Loucy (cell line): Measurements from ENCODE around the gene DIP2A.
A peak's percentile ranks its signal among the peaks of the same experiment; 100 is the strongest.

Source experiments
- H2AFZ ChIP-seq: fragments of 200-600 bp; sonication (generic); 2 replicates; pipeline ENCODE4 v1.6.0; 2016; ENCODE audit warnings: antibody characterized with exemption, mild to moderate bottlenecking, low read length, moderate library complexity
- H3F3A ChIP-seq: fragments of 200-600 bp; 2 replicates; pipeline ENCODE4 v1.6.0; 2016; ENCODE audit warnings: antibody characterized with exemption, low read depth, mild to moderate bottlenecking
- H3K27me3 ChIP-seq: fragments of 200-600 bp; sonication (generic); 2 replicates; pipeline ENCODE4 v1.6.1; 2014; ENCODE audit warnings: low read length, mild to moderate bottlenecking; ENCODE audit not compliant: insufficient read depth, poor library complexity, severe bottlenecking
- H3K36me3 ChIP-seq: fragments of 200-600 bp; sonication (generic); 2 replicates; pipeline ENCODE4 v1.6.1; 2016; ENCODE audit warnings: low read length; ENCODE audit not compliant: insufficient read depth
- H3K4me1 ChIP-seq: fragments of 200-600 bp; sonication (generic); 2 replicates; pipeline ENCODE4 v1.5.1; 2014; ENCODE audit warnings: low read length, mild to moderate bottlenecking; ENCODE audit not compliant: insufficient read depth, poor library complexity, severe bottlenecking
- H3K4me2 ChIP-seq: fragments of 200-600 bp; sonication (generic); 2 replicates; pipeline ENCODE4 v1.6.0; 2014; ENCODE audit warnings: antibody characterized with exemption, low read length, low read depth, mild to moderate bottlenecking; ENCODE audit not compliant: poor library complexity, severe bottlenecking
- H3K4me3 ChIP-seq: fragments of 200-600 bp; sonication (generic); 2 replicates; pipeline ENCODE4 v1.5.1; 2014; ENCODE audit warnings: low read length, mild to moderate bottlenecking, mixed read lengths; ENCODE audit not compliant: poor library complexity, severe bottlenecking
- H3K79me2 ChIP-seq: fragments of 200-600 bp; sonication (generic); 2 replicates; pipeline ENCODE4 v1.6.1; 2014; ENCODE audit warnings: low read length; ENCODE audit not compliant: insufficient read depth
- H3K9ac ChIP-seq: fragments of 200-600 bp; sonication (generic); 2 replicates; pipeline ENCODE4 v1.6.0; 2014; ENCODE audit warnings: mild to moderate bottlenecking, low read depth, low read length, moderate library complexity; ENCODE audit not compliant: poor library complexity, severe bottlenecking
- H3K9me2 ChIP-seq: fragments of 200-600 bp; sonication (generic); replicated peaks from 2 replicates; pipeline ENCODE4 v1.6.1; 2016; ENCODE audit warnings: low read depth, low read length, mixed read lengths
- H3K9me3 ChIP-seq: fragments of 200-600 bp; sonication (generic); 2 replicates; pipeline ENCODE4 v1.6.1; 2014; ENCODE audit warnings: mild to moderate bottlenecking, antibody characterized with exemption, low read length, low read depth; ENCODE audit not compliant: insufficient read depth
- H4K20me1 ChIP-seq: fragments of 200-600 bp; sonication (generic); 2 replicates; pipeline ENCODE4 v1.6.0; 2014; ENCODE audit warnings: antibody characterized with exemption, low read length, mild to moderate bottlenecking; ENCODE audit not compliant: insufficient read depth, poor library complexity, severe bottlenecking
- EZH2phosphoT487 ChIP-seq: fragments of 200-600 bp; IDR thresholded peaks from 2 replicates; pipeline ENCODE4 v1.6.1; 2018; ENCODE audit warnings: antibody characterized with exemption, mild to moderate bottlenecking, moderate library complexity, borderline replicate concordance
- TF ChIP-seq, protein P1 (sequence below): fragments of 200-600 bp; sonication (generic); conservative IDR thresholded peaks from 2 replicates; pipeline ENCODE4 v1.5.1; 2014; ENCODE audit warnings: mild to moderate bottlenecking, antibody characterized with exemption, low read length

DIP2A gene

GRCh38 chr21:46616050-46616449 lies 157.4 kb downstream of the DIP2A start:
- no peaks in the 10 kb centered on the region for H3F3A ChIP-seq
- TF ChIP-seq, protein P1, sequence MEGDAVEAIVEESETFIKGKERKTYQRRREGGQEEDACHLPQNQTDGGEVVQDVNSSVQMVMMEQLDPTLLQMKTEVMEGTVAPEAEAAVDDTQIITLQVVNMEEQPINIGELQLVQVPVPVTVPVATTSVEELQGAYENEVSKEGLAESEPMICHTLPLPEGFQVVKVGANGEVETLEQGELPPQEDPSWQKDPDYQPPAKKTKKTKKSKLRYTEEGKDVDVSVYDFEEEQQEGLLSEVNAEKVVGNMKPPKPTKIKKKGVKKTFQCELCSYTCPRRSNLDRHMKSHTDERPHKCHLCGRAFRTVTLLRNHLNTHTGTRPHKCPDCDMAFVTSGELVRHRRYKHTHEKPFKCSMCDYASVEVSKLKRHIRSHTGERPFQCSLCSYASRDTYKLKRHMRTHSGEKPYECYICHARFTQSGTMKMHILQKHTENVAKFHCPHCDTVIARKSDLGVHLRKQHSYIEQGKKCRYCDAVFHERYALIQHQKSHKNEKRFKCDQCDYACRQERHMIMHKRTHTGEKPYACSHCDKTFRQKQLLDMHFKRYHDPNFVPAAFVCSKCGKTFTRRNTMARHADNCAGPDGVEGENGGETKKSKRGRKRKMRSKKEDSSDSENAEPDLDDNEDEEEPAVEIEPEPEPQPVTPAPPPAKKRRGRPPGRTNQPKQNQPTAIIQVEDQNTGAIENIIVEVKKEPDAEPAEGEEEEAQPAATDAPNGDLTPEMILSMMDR: no peak
- TF ChIP-seq EZH2phosphoT487: no peak
- H3K9me2 ChIP-seq: no peaks in the 10 kb centered on the region
- peaks cover 24% of the 10 kb centered on the region for H3K4me1 ChIP-seq
- no peaks in the 10 kb centered on the region for H4K20me1 ChIP-seq
- no peaks in the 10 kb centered on the region for H3K36me3 ChIP-seq
- H3K79me2 ChIP-seq: no peaks in the 10 kb centered on the region
- H3K4me3 ChIP-seq: no peak overlapping the region
- H3K9me3 ChIP-seq: no peaks in the 10 kb centered on the region
- no peaks in the 10 kb centered on the region for H3K27me3 ChIP-seq
- no peak overlapping the region for H2AFZ ChIP-seq
- H3K9ac ChIP-seq: no peak overlapping the region
- no peak overlapping the region for H3K4me2 ChIP-seq

DNA sequence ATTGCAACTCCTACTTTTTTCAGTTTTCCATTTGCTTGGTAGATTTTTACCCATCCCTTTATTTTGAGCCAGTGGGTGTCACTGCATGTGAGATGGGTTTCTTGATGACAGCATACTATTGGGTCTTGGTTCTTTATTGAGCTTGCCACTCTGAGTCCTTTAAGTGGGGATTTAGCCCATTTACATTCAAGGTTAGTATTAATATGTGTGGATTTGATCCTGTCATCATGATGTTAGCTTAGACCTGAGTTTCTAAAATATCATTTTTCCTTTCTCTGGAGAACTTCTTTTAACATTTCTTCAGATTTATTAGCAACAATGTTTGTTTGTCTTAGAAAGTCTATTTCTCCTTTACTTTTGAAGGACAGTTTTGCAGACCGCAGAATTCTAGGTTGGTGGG lies 158.0 kb downstream of the DIP2A start:
- Histone ChIP-seq H2AFZ (no peak overlapping the region), H3K4me2 (no peak overlapping the region), H4K20me1 (no peaks in the 10 kb centered on the region), H3K9ac (no peak overlapping the region), H3K36me3 (no peaks in the 10 kb centered on the region), H3F3A (no peaks in the 10 kb centered on the region), H3K79me2 (no peaks in the 10 kb centered on the region), H3K9me2 (no peaks in the 10 kb centered on the region), H3K4me1 (peaks cover 30% of the 10 kb centered on the region), H3K9me3 (no peaks in the 10 kb centered on the region), H3K4me3 (no peak overlapping the region), H3K27me3 (no peaks in the 10 kb centered on the region)
- TF ChIP-seq, protein P1: no peak
- no peak for TF ChIP-seq EZH2phosphoT487

DNA sequence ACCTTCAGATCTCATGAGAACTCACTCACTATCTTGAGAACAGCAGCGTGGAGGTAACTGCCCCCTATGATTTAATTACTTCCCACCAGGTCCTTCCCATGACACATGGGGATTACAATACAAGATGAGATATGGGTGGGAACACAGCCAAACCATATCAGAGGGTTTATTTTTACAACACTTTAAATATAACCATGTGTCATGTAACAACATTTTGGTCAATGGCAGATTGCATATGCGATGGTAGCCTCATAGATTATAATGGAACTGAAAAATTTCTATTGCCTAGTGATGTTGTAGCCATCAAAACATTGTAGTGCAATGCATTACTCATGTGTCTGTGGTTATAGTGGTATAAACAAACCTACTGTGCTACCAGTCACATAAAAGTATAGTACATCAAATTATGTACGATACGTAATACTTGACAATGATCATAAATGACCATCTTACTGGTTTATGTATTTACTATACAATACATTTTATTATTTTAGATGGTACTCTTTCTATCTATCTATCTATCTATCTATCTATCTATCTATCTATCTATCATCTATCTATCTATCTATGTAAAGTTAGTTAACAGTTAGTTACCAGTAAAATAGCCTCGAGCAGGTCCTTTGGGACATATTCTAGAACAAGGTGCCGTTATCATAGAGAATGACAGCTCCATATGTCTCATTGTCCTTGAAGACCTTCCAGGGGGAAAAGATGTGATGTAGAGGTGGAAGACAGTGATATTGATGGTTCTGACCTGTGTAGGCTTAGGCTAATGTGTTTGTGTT lies 158.8 kb downstream of the DIP2A start:
- no peaks in the 10 kb centered on the region for H4K20me1 ChIP-seq
- H3K79me2 ChIP-seq: no peaks in the 10 kb centered on the region
- H3K9ac ChIP-seq: no peak overlapping the region
- no peaks in the 10 kb centered on the region for H3K9me3 ChIP-seq
- no peaks in the 10 kb centered on the region for H3K36me3 ChIP-seq
- H3K4me3 ChIP-seq: no peak overlapping the region
- peaks cover 38% of the 10 kb centered on the region for H3K4me1 ChIP-seq
- 0 out of 2 replicates have a peak, but pooled peaks cover under 1% of the 10 kb centered on the region for H3F3A ChIP-seq
- no peak for TF ChIP-seq EZH2phosphoT487
- TF ChIP-seq, protein P1: no peak
- peak overlapping the region; percentile 12 for H3K4me2 ChIP-seq
- H3K9me2 ChIP-seq: no peaks in the 10 kb centered on the region
- H3K27me3 ChIP-seq: no peaks in the 10 kb centered on the region
- H2AFZ ChIP-seq: no peak overlapping the region
